ENCODE data around the gene PIP4K2A. TPM values are rescaled to one million over a fixed set of nuclear protein-coding genes. Genes with fewer than 3 reads are reported as not detected.
A peak's percentile ranks its signal among the peaks of the same experiment; 100 is the strongest.

PIP4K2A gene
- total and polyA plus RNA-seq, 2 of the 8 experiments (the other 6 are each of a cell fraction or from before 2014, with no cell fraction given), result 19.0 to 60.9 TPM

- H3K23me2 ChIP-seq (ENCODE audit: low read depth, low read length), result no peaks in the 10 kb centered on the region
- H3K36me3 ChIP-seq (ENCODE audit: control insufficient read depth in 2 of 4, insufficient read depth in 4 of 4, low read length in 3 of 4), result no peaks in the 10 kb centered on the region
- no peak overlapping the region for H3K14ac ChIP-seq (ENCODE audit: insufficient read length)
- no peak overlapping the region for H4K8ac ChIP-seq (ENCODE audit: extremely low read depth, insufficient read depth, low read length)
- H2BK20ac ChIP-seq (ENCODE audit: low read length), result no peak overlapping the region
- no peak overlapping the region for H4K5ac ChIP-seq (ENCODE audit: insufficient read length, low read depth, low read length)
- peaks cover 4 to 26% (median 17%) of the 10 kb centered on the region in 4 experiments for H3K4me1 ChIP-seq (replicated peaks in 1 of 4; ENCODE audit: control insufficient read depth in 3 of 4, insufficient read depth in 4 of 4, low read length in 3 of 4)
- no peaks in the 10 kb centered on the region for H3K9me3 ChIP-seq (ENCODE audit: insufficient read depth in 2 of 2, low read depth in 1 of 2, low read length in 1 of 2)
- H3K9ac ChIP-seq (replicated peaks in 1 of 4; ENCODE audit: extremely low read depth in 1 of 4, low read depth in 3 of 4, low read length in 3 of 4), result no peak overlapping the region
- no peak overlapping the region for H4K91ac ChIP-seq (replicated peaks; ENCODE audit: insufficient read length, low read length)
- no peak overlapping the region for H2BK15ac ChIP-seq (ENCODE audit: low read length)
- H3K79me2 ChIP-seq (ENCODE audit: control insufficient read depth in 1 of 2, insufficient read depth in 2 of 2, low read length in 2 of 2), result peaks cover 0 to 89% of the 10 kb centered on the region in 2 experiments; a peak in 3 of 4 replicates
- peak overlapping the region; percentile 32; the same call in 1 of the 2 replicates for H2BK5ac ChIP-seq (ENCODE audit: low read depth, low read length)
- no peak overlapping the region for H2BK12ac ChIP-seq (ENCODE audit: low read depth, low read length)
- CTCF ChIA-PET (ENCODE audit: partially characterized antibody), result interaction anchor here (1.3 to 2.4 kb wide), 6 partner anchors 8 to 39 kb away, joined by 3 to 6 read pairs (median 4); no protein-coding TSS in a partner anchor
- H3K4me2 ChIP-seq (ENCODE audit: insufficient read depth in 1 of 2, low read depth in 2 of 2, low read length in 2 of 2), result peak overlapping the region; percentile 15 to 39; a peak in 2 of 4 replicates
- no peak overlapping the region for H3K4me3 ChIP-seq (ENCODE audit: extremely low read depth in 1 of 4, insufficient read depth in 2 of 4, low read depth in 3 of 4, low read length in 4 of 4)
- 83% methylated on average over 4 of the region's 4 CpGs; no CpG with 5 or more reads in 1 of the 2 experiments for WGBS, 2 experiments (ENCODE audit: extremely low coverage in 1 of 2, insufficient coverage in 1 of 2, insufficient read length in 1 of 2, insufficient replicate concordance in 2 of 2, low coverage in 1 of 2, low lambda C conversion rate in 2 of 2, missing lambda C conversion rate in 1 of 2)
- FAIRE-seq (no peak), DNase-seq (ENCODE audit: low read depth in 1 of 2, low spot score in 2 of 2) (no peak)
- H3K27ac ChIP-seq (ENCODE audit: low read depth, low read length), result no peak overlapping the region
- H3K4ac ChIP-seq (replicated peaks; ENCODE audit: insufficient read length, low read depth, low read length), result no peak overlapping the region
- no peak overlapping the region for H2BK120ac ChIP-seq (replicated peaks; ENCODE audit: low read depth, low read length)
- H4K20me1 ChIP-seq (replicated peaks in 1 of 2; ENCODE audit: control insufficient read depth in 1 of 2, insufficient read depth in 2 of 2, low read length in 2 of 2), result peaks cover 0 to 5% of the 10 kb centered on the region in 2 experiments
- H3K18ac ChIP-seq (ENCODE audit: extremely low read depth, low read length), result no peak overlapping the region
- H3K27me3 ChIP-seq (replicated peaks in 1 of 4; ENCODE audit: control insufficient read depth in 3 of 4, extremely low read depth in 1 of 4, insufficient read depth in 3 of 4, low read length in 3 of 4), result no peaks in the 10 kb centered on the region
- peaks cover 2% of the 10 kb centered on the region; the same call in 1 of the 2 replicates for H3K79me1 ChIP-seq (ENCODE audit: low read depth, low read length)
- H2AFZ ChIP-seq (ENCODE audit: low read length), result no peak overlapping the region
- no peak overlapping the region for H3K56ac ChIP-seq (replicated peaks; ENCODE audit: insufficient read length, low read depth, low read length)
- POLR2A ChIA-PET (ENCODE audit: partially characterized antibody), result no interaction called here
- no peak overlapping the region for H2AK5ac ChIP-seq (ENCODE audit: low read depth, low read length)
- no peak overlapping the region for H3K23ac ChIP-seq (ENCODE audit: insufficient read length)
- TF ChIP-seq TCF12 (IDR thresholded peaks at IDR 0.05; ENCODE audit: low read depth, low read length), result no peak
- no peak for TF ChIP-seq GABPA (IDR thresholded peaks at IDR 0.05; ENCODE audit: borderline replicate concordance, insufficient read depth, low read length)
- TF ChIP-seq RXRA (IDR thresholded peaks at IDR 0.05; ENCODE audit: insufficient read depth, low read depth, low read length), result no peak
- no peak for TF ChIP-seq BACH1 (IDR thresholded peaks at IDR 0.05; ENCODE audit: low read length)
- TF ChIP-seq TBP (IDR thresholded peaks at IDR 0.05; ENCODE audit: low read depth, low read length), result no peak
- no peak for TF ChIP-seq TAF1 (IDR thresholded peaks at IDR 0.05; ENCODE audit: low read depth, low read length)
- no peak for TF ChIP-seq SP4 (IDR thresholded peaks at IDR 0.05; ENCODE audit: low read length)
- TF ChIP-seq GTF2F1 (IDR thresholded peaks at IDR 0.05; ENCODE audit: borderline replicate concordance, low read depth, low read length), result no peak
- TF ChIP-seq SIX5 (IDR thresholded peaks at IDR 0.05; ENCODE audit: low read depth, low read length), result no peak
- TF ChIP-seq POLR2A (IDR thresholded peaks at IDR 0.05; ENCODE audit: control extremely low read depth in 1 of 2, low read depth in 2 of 2, low read length in 2 of 2), result no peak
- no peak for TF ChIP-seq CBX8 (IDR thresholded peaks at IDR 0.05; ENCODE audit: borderline replicate concordance, low read depth, low read length)
- TF ChIP-seq FOSL1 (IDR thresholded peaks at IDR 0.05; ENCODE audit: insufficient read depth, low read depth, low read length), result no peak
These were observed 96.1 kb downstream of the PIP4K2A start for GRCh38 chr10:22618078-22618785.

Data from H1 (cell line).